Renal cortical epithelial cell (primary cell): ENCODE results near the gene TMEM41B. TPM values are rescaled to one million over a fixed set of nuclear protein-coding genes. Genes with fewer than 3 reads are reported as not detected.
"Not testable (repeated sequence)": the region's sequence is repeated elsewhere in the genome, so short reads cannot be mapped to it uniquely, and the experiment has no call there.

Source experiments
- DNase-seq: peaks from one replicate; pipeline ENCODE4 v3.0.0-alpha.2; 2011; ENCODE audit warnings: low read depth
- total RNA-seq: library from RNA; depleted of rRNA; stranded (reverse); fragments of >200 nt; gene quantifications from 2 replicates; pipeline ENCODE4 v1.2.3, GENCODE V29; 2014

Gene TMEM41B
- total RNA-seq, 1 donor from 2014 or later, result 32.6 TPM

- DNase-seq, result not testable (repeated sequence)
Measured at GRCh38 chr11:9260838-9261146, 53.6 kb downstream of the TMEM41B start.

- DNase-seq, result no peak
Measured at GRCh38 chr11:9259981-9260837, 54.2 kb downstream of the TMEM41B start.

GRCh38 chr11:9258279-9258678 is 56.1 kb downstream of the TMEM41B start:
- not testable (repeated sequence) for DNase-seq

- DNase-seq, result no peak
Measured at GRCh38 chr11:9254416-9254815, 60.0 kb downstream of the TMEM41B start.

- no peak for DNase-seq
Measured at GRCh38 chr11:9253086-9253485, 61.3 kb downstream of the TMEM41B start.

GRCh38 chr11:9251311-9251710 is 63.1 kb downstream of the TMEM41B start:
- no peak for DNase-seq

- DNase-seq, result peak; percentile 75
Measured at GRCh38 chr11:9250139-9250582, 64.2 kb downstream of the TMEM41B start.

- DNase-seq, result no peak
Measured at GRCh38 chr11:9249252-9249651, 65.1 kb downstream of the TMEM41B start.

- no peak for DNase-seq
Measured at GRCh38 chr11:9247863-9248262, 66.5 kb downstream of the TMEM41B start.

- not testable (repeated sequence) for DNase-seq
Measured at GRCh38 chr11:9236242-9236641, 78.2 kb downstream of the TMEM41B start.

- DNase-seq, result no peak
Measured at GRCh38 chr11:9232482-9232881, 81.9 kb downstream of the TMEM41B start.

GRCh38 chr11:9231848-9232177 is 82.6 kb downstream of the TMEM41B start:
- no peak for DNase-seq

Other genes with a start within 250 kb of the TMEM41B start
- gene SCUBE2, start 223.0 kb downstream of the TMEM41B start, total RNA-seq, result 0.87 and 1.4 TPM in 2 replicates
- 216 and 218 TPM in 2 replicates for gene DENND5A, start 49.2 kb downstream of the TMEM41B start, total RNA-seq
- 129 and 159 TPM in 2 replicates for gene IPO7, start 70.1 kb upstream of the TMEM41B start, total RNA-seq
- 25.5 and 40.0 TPM in 2 replicates for gene ZNF143, start 146.4 kb upstream of the TMEM41B start, total RNA-seq